GM10248 (cell line): Measurements from ENCODE around the gene RNF115.

ENCODE experiments used
- CTCF ChIA-PET: fragments of 300-600 bp; sonication (Branson Sonifier 250); formaldehyde crosslinking; extraction: SDS; loops from one replicate; lab custom pipeline; 2021; ENCODE audit warnings: antibody characterized with exemption; lab: Yijun Ruan, JAX
- POLR2A ChIA-PET: fragments of 350-650 bp; sonication (Branson Sonifier 250); formaldehyde crosslinking; extraction: SDS; loops from one replicate; lab custom pipeline; 2020; ENCODE audit warnings: antibody characterized with exemption; lab: Yijun Ruan, JAX
- DNase-seq: peaks from one replicate; pipeline ENCODE4 v3.0.0; 2012; ENCODE audit errors: extremely low spot score
- TF ChIP-seq, protein P1 (sequence below): IDR thresholded peaks from 2 replicates; pipeline ENCODE4 v1.5.1; 2012; ENCODE audit warnings: mild to moderate bottlenecking, low read depth; ENCODE audit errors: extremely low read depth, missing control alignments, control extremely low read depth

Gene RNF115

DNA sequence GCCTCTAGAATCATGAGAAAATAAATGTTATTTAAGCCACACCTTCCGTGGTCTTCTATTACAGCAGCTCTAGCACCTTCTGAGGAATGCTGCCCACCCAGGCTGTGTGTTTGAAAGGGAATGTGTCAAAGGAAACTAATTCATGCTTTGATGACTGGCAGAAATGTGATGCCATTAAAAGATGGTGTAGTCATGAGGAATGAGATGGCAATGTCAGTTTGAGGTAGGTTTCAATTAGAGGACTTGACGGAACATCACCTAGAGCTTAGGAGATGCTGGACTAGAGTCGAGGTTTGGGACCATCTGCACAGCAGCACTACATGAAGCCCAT is 127.3 kb downstream of the RNF115 start:
- ChIA-PET CTCF (interaction anchor here (1.5 kb wide), 1 partner anchor 24 kb away, joined by 3 read pairs; no protein-coding TSS in a partner anchor), POLR2A (no interaction called here)
- TF ChIP-seq, protein P1, sequence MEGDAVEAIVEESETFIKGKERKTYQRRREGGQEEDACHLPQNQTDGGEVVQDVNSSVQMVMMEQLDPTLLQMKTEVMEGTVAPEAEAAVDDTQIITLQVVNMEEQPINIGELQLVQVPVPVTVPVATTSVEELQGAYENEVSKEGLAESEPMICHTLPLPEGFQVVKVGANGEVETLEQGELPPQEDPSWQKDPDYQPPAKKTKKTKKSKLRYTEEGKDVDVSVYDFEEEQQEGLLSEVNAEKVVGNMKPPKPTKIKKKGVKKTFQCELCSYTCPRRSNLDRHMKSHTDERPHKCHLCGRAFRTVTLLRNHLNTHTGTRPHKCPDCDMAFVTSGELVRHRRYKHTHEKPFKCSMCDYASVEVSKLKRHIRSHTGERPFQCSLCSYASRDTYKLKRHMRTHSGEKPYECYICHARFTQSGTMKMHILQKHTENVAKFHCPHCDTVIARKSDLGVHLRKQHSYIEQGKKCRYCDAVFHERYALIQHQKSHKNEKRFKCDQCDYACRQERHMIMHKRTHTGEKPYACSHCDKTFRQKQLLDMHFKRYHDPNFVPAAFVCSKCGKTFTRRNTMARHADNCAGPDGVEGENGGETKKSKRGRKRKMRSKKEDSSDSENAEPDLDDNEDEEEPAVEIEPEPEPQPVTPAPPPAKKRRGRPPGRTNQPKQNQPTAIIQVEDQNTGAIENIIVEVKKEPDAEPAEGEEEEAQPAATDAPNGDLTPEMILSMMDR = no peak
- DNase-seq = no peak

DNA sequence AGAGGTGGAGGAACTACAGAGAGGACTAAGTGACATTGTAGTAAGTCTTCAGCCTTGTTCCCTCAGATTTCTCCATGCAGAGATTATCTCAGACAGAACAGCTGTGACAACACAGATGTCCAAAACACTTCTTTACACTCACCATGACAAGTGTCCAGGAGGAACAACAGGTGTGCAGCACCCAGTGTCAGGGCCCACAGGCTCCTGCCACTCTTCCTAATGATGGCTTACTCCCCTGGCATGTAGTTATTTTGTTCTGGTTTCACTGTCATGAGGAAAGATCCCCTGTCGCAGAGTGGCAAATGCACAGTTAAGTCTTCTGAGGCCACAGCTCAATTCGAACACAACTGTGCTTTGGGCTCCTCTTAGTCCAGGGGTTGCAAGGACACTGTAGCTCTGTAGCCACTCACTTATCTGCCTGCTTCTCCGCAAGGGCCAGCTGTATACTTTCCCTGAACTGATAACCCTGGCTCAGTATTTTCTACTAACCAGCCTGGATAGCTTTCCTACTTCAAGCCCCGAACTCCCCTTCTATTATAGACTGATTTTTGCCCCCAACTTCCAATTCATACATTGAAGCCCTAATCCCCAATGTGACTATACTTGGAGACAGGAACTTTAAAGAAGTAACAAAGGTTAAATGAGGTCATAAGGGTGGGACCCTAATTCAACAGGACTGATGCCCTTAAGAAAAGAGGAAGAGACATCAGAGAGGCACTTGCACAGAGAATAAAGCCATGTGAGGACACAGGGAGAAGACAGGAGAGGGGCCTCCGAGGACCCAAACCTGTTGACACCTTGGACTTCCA is 127.9 kb downstream of the RNF115 start:
- CTCF ChIA-PET = interaction anchor here (0.8 to 1.5 kb wide), 2 partner anchors 25 to 26 kb away, joined by 3 read pairs; no protein-coding TSS in a partner anchor
- DNase-seq = no peak
- TF ChIP-seq, protein P1 = no peak
- POLR2A ChIA-PET = no interaction called here

DNA sequence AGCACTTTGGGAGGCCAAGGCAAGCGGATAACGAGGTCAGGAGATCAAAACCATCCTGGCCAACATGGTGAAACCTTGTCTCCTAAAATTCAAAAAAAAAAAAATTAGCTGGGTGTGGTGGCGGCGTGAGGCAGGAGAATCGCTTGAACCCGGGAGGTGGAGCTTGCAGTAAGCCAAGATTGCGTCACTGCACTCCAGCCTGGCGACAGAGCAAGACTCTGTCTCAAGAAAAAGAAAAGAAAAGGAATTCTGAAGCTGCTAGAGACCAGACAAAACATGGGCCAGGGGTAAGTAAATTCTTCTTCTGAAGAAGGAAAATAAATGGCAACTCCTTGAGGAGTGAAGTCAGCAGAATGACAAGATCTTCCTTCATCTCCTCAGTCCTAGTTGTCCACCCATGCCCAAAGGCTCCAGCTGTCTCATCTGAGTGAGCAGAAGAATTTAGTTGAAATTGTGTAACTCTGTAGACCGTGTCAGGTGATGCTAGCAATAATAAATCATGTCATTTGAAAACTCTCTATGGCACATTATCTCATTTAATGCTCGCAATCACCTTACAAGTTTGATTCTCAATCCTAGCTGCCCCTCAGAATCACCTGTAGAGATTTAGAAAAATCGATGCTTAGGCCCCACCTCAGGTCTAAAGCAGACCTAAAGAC is 131.0 kb downstream of the RNF115 start:
- TF ChIP-seq, protein P1 = no peak
- ChIA-PET CTCF (interaction anchor here (1.3 kb wide), 1 partner anchor 28 kb away, joined by 6 read pairs; no protein-coding TSS in a partner anchor), POLR2A (no interaction called here)
- no peak for DNase-seq

DNA sequence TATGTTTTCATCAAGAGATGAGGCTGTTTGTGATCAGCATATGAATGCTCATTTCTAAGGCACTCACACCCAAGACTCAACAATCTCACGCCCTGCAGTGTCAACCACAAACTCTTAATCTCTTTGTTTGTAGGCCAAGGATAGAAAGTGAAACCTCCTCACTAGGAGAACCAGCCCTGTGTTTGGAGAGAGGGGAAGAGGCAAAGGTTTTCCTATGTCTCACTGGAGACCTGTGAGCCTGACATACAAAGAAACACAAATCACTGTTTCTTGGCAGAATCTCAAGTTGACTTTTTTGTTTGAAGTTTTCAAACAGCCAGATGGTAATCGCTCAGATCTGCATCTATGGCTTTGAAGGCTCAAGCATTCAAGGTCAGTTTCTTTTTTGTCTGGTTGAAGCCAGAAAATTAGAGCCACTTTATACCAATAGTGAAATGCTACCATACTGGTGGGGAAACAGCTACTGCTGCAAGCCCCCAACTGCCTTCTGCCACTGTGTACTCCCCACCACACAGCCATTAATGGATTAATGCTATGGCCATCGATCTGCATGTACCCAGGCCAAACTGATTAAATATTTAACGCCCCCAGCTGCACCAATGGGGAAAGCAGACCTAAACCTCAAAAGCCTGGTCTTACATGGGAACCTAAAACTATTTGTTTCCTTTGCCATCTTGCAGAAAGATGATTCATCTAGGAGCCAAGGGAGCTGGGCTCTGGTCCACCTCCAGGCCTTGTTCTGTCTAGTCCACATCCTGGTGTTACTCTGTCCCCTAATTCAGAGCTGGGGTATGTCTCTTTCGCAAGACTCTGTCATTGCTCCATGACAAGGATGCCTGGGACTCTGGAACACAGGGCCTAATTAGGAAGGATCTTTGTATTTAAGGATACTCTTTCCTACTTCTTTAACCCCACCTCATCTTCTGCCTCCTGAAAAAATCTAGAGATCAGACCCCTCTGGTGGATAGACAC is 133.0 kb downstream of the RNF115 start:
- POLR2A ChIA-PET = no interaction called here
- CTCF ChIA-PET = interaction anchor here (1.0 to 2.7 kb wide), 4 partner anchors 9 to 30 kb away, joined by 3 to 6 read pairs (median 4); no protein-coding TSS in a partner anchor
- peak; percentile 62 for DNase-seq
- TF ChIP-seq, protein P1 = no peak

DNA sequence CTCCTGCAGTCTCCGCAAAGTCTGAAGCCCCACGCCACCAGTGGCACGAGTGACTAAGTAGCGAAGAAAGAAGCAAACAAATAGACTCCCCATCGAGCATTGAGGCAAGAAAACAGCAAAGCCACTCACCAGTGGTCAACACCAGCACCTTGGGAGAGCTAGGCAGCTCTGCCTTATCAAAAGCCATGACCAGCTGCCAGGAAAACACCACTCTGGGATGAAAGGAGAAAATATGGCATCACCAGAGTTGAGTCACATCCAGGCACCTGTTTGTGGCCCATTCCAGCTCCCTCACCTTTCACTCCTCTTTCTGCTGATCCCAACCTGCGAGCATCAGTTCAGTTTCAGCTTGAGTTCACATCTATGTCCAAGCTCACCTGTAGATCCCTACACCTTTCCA is 134.0 kb downstream of the RNF115 start:
- ChIA-PET POLR2A (no interaction called here), CTCF (interaction anchor here (1.3 to 2.7 kb wide), 3 partner anchors 10 to 31 kb away, joined by 3 to 6 read pairs (median 4); no protein-coding TSS in a partner anchor)
- TF ChIP-seq, protein P1 = no peak
- no peak for DNase-seq
